Myocyte (in vitro differentiated cells): ENCODE data around the gene FCRL2. TPM values are rescaled to one million over a fixed set of nuclear protein-coding genes. Genes with fewer than 3 reads are reported as not detected.
"Not testable (repeated sequence)": the region's sequence is repeated elsewhere in the genome, so short reads cannot be mapped to it uniquely, and the experiment has no call there.

Experiments
- DNase-seq: peaks from one replicate; pipeline ENCODE4 v3.0.0-alpha.2; 2012; ENCODE audit warnings: low read depth
- total RNA-seq: library from RNA; depleted of rRNA; stranded (reverse); fragments of >200 nt; gene quantifications from 2 replicates; pipeline ENCODE4 v1.2.3, GENCODE V29; 2014

Gene FCRL2
- total RNA-seq, 1 donor from 2014 or later = not detected

- no peak for DNase-seq
These were observed 23.3 kb downstream of the FCRL2 start for GRCh38 chr1:157753611-157754010.

- DNase-seq = no peak
These were observed 25.6 kb downstream of the FCRL2 start for GRCh38 chr1:157751283-157751682.

- DNase-seq = no peak
These were observed 28.6 kb downstream of the FCRL2 start for GRCh38 chr1:157748262-157748817.

GRCh38 chr1:157739229-157739901 is 37.6 kb downstream of the FCRL2 start:
- DNase-seq = no peak

DNA sequence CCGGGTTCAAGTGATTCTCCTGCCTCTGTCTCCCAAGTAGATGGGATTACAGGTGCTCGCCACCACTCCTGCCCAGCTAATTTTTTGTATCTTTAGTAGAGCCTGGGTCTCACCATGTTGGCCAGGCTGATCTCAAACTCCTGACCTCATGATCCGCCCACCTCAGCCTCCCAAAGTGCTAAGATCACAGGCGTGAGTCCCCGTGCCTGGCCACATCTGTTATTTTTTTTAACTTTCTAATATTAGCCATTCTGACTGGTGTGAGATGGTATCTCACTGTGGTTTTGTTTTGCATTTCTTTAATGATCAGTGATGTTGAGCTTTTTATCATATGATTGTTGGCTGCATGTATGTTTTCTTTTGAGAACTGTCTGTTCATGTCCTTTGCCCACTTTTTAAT is 40.9 kb downstream of the FCRL2 start:
- DNase-seq = not testable (repeated sequence)

DNA sequence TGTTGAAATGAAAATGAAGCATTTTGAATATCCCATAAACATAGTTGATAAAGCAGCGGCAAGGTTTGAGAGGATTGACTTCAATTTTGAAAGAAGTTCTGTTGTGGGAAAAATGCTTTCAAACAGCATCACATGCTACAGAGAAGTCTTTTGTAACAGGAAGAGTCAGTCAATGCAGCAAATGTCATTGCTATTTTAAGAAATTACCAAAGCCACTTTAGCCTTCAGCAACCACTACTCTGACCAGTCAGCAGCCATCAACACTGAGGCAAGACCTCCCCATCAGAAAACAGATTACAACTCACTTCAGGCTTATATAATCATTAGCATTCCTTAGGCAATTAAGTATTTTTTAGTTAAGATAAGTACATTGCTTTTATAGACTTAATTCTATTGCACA is 42.6 kb downstream of the FCRL2 start:
- DNase-seq = peak; percentile 23

GRCh38 chr1:157732755-157733154 is 44.2 kb downstream of the FCRL2 start:
- DNase-seq = no peak

- no peak for DNase-seq
These were observed 51.7 kb downstream of the FCRL2 start for GRCh38 chr1:157725221-157725577.

DNA sequence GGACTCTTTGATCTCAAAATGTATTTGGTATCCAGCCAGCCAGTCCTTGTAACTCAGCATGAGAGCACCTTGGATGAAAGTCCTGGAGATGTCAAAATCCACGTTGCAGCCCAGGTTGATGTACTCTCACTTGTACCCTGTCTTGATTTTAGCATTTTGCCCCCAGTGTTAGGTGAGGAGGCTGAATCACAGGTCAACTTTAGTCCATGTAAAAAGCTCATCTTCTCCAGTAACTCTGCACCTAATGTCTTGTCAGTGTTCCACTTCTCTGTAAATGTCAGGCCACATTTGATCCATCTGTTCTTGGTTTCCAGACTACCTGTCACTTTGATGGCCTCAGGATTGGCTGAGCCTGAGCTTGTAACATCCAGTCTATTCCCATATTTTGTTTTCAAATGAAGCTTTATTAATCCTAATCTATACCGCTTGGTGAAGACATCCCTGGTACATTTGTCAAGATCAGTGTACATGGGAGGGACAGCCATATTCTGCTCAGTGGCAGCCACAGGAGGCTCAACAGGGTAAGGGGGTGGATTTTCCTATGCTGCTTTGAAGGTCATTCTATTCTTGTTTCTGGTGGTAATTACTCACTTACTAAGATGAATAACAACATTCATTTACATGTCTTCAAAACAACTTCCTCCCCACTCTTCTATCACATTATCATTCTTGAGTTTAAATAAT is 52.3 kb downstream of the FCRL2 start:
- DNase-seq = no peak

GRCh38 chr1:157723157-157723556 is 53.8 kb downstream of the FCRL2 start:
- DNase-seq = no peak

DNA sequence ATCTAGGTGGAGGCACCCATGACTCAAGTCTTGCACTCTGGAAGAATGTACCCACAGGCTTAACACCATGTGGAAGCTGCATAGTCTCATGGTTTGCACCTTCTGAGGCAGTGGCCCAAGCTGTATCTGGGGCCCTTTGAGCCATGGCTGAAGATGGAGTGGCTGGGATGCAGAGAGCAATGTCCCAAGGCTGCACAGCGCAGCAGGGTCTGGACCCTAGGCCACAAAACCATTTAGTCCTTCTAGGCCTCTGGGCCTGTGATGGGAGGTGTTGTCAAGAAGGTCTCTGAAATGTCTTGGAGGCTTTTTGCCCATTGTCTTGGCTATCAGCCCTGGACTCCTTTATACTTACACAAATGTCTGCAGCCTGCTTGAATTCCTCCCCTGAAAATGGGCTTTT is 54.9 kb downstream of the FCRL2 start:
- no peak for DNase-seq

GRCh38 chr1:157715736-157716135 is 61.2 kb downstream of the FCRL2 start:
- DNase-seq = no peak

DNA sequence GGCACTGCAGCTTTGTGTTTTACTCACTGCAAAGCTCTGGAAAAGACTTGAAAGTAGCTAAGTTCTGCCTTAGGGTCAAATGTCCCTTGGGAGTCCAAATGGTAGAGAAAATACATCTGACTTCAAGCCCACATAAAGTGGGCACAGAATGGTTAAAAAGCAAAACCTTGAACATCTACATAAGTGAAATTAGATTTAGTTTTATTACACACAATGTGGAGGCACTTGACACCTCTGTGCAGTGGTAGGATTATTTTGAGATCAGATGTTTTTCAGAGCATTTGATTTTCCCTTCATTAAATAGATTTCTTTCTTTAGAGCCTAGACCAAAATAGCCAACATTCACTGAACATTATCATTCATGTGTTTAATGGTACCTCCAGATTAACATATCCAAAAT is 65.1 kb downstream of the FCRL2 start:
- no peak for DNase-seq

- DNase-seq = no peak
These were observed 72.1 kb downstream of the FCRL2 start for GRCh38 chr1:157704878-157705277.

DNA sequence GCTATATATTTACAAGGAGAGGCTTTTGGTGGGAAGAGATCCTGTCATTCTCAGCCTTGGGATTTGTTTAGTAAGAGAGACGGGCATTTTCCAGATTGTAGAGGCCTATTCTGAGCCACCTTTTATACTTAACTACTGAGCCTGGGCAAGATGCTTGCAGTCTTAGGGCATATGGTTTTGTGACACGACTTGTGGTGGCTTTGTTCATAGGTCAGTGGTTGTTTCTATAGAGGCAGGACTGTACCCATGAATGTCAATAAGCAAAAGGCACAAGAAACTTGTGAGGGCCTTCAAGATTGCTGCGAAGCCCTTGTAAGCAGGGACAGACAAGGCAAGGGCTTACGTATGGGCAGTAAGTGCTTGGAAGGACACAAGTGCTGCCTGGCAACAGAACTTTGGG is 73.0 kb downstream of the FCRL2 start:
- no peak for DNase-seq

DNA sequence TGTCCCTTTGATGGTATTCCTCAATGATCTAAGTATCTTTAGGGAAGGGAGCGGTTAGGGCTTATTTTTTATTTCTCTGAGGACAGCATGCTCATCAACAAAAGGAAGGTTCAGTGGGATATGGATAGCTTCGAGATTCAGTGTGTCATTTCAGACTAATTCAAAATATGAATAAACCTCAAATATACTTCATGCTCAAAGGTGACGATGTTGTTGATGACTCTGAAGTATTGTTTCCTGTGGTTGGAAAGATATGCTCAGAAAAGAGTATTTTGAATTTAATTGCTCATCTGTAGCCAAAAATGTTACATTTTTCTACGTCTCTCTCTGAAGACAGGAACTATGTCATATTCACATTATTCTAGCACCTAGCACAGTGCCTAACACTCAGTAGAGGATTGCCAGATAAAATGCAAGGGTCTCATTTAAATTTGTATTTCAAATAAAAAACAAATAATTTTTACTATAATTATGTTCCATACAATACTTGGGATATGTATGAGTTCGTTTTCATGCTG is 74.6 kb downstream of the FCRL2 start:
- no peak for DNase-seq

DNA sequence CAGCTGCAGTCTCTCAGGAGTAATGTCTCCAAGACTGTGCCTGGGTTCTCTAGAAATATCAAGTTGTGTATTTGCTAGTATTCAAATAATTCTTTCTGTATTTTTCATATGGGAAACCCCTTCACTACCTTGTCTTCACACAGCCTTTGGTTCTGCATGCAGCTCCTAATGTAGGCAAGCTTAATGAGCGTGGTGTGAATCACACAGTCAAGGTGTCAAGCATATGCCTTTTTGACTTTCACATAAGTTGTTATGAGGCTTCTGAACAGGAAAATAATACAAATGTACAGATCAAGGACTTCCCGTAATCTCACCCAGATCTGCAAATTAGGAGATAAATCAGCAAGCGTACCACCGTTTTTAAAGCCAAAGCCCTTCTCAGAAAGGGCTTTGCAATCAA is 76.2 kb downstream of the FCRL2 start, which contains the start of gene FCRL3:
FCRL3 (minus strand) TSS at position 38 of the 400 bp plus-strand sequence. CDS start 280 bp downstream, outside the sequence.
- no peak for DNase-seq

DNA sequence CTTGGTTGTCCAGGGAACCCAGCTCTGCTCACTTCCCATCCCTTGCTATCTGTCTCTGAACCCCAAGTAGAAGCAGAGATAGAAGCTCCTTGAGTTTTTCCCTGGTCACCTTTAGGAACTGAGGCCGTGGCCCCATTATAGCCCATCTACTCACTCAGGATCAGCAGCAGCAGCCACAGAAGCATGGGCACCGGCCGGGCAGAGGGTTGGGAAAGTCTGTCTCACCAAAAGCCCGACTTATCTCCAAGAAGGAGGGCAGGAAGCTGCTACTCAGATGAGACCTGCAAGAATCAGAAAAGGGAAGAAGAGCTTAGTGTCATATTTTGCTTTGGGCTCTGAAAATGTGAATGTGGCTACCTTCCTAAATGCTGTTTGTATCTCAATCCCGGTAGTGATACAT is 76.6 kb downstream of the FCRL2 start:
- DNase-seq = no peak

GRCh38 chr1:157697781-157698569 is 79.0 kb downstream of the FCRL2 start:
- no peak for DNase-seq

- DNase-seq = no peak
These were observed 79.8 kb downstream of the FCRL2 start for GRCh38 chr1:157696966-157697628.
